AG04449 (cell line): Measurements from ENCODE around the gene FGFR2.

ENCODE experiments used
- CTCF ChIA-PET: fragments of 350-600 bp; formaldehyde crosslinking; extraction: SDS; loops from one replicate; lab custom pipeline; 2021; ENCODE audit warnings: antibody characterized with exemption; lab: Yijun Ruan, JAX
- POLR2A ChIA-PET: fragments of 400-600, 350-600 bp; formaldehyde crosslinking; extraction: SDS; loops from one replicate; lab custom pipeline; 2020; ENCODE audit warnings: antibody characterized with exemption, inconsistent platforms; lab: Yijun Ruan, JAX
- DNase-seq: peaks from one replicate; pipeline ENCODE4 v3.0.0-alpha.2; 2010; ENCODE audit warnings: low read depth, low spot score
- H3K4me3 ChIP-seq: 2 replicates; pipeline ENCODE4 v1.5.1; 2011; ENCODE audit warnings: low read depth, mild to moderate bottlenecking, control low read depth, low read length
- CTCF ChIP-seq: IDR thresholded peaks from one replicate; pipeline ENCODE4 v1.5.1; 2011; ENCODE audit warnings: mild to moderate bottlenecking, moderate library complexity, low read length, control low read depth, inconsistent platforms; ENCODE audit not compliant: insufficient read depth; ENCODE audit errors: missing control alignments

FGFR2 gene

GRCh38 chr10:121607310-121608055, 9.2 kb upstream of the FGFR2 start:
- POLR2A ChIA-PET: no interaction called here
- DNase-seq: no peak
- CTCF ChIA-PET: interaction anchor here (0.7 to 3.4 kb wide), 6 partner anchors 8 to 660 kb away, joined by 3 to 12 read pairs (median 3); no protein-coding TSS in a partner anchor
- H3K4me3 ChIP-seq: no peak overlapping the region
- TF ChIP-seq CTCF: no peak

- no peak overlapping the region for H3K4me3 ChIP-seq
- ChIA-PET POLR2A (no interaction called here), CTCF (no interaction called here)
- no peak for DNase-seq
- TF ChIP-seq CTCF: no peak
These were observed 7.5 kb upstream of the FGFR2 start for GRCh38 chr10:121605708-121606107.

GRCh38 chr10:121601458-121601857, 3.2 kb upstream of the FGFR2 start:
- TF ChIP-seq CTCF: no peak
- POLR2A ChIA-PET: interaction anchor here (0.6 kb wide), 1 partner anchor 68 kb away, joined by 5 read pairs; no protein-coding TSS in a partner anchor
- no peak for DNase-seq
- CTCF ChIA-PET: no interaction called here
- no peak overlapping the region for H3K4me3 ChIP-seq

GRCh38 chr10:121600611-121601010, 2.4 kb upstream of the FGFR2 start:
- no peak for DNase-seq
- ChIA-PET POLR2A (no interaction called here), CTCF (interaction anchor here (1.0 to 1.8 kb wide), 2 partner anchors 9 to 58 kb away, joined by 4 to 5 read pairs; no protein-coding TSS in a partner anchor)
- no peak overlapping the region for H3K4me3 ChIP-seq
- TF ChIP-seq CTCF: no peak

GRCh38 chr10:121599947-121600346, 1.7 kb upstream of the FGFR2 start:
- H3K4me3 ChIP-seq: no peak overlapping the region
- ChIA-PET POLR2A (no interaction called here), CTCF (interaction anchor here (1.0 to 1.8 kb wide), 4 partner anchors 9 to 651 kb away, joined by 4 to 6 read pairs (median 5); no protein-coding TSS in a partner anchor)
- TF ChIP-seq CTCF: no peak
- no peak for DNase-seq

- H3K4me3 ChIP-seq: peak overlapping the region; percentile 54
- ChIA-PET CTCF (interaction anchor here (1.8 kb wide), 1 partner anchor 301 kb away, joined by 4 read pairs; no protein-coding TSS in a partner anchor), POLR2A (no interaction called here)
These were observed 561 bp downstream of the FGFR2 start for GRCh38 chr10:121597504-121598262.

More at GRCh38 chr10:121597504-121598262, 561 bp downstream of the FGFR2 start:
- TF ChIP-seq CTCF: no peak
- no peak for DNase-seq
